ENCODE results near the gene PLEK2. TPM values are rescaled to one million over a fixed set of nuclear protein-coding genes. Genes with fewer than 3 reads are reported as not detected.
A peak's percentile ranks its signal among the peaks of the same experiment; 100 is the strongest.

PLEK2 gene
- total and polyA plus RNA-seq, 2 donors (not counting 3 experiments of a cell fraction or from before 2014, with no cell fraction given), result 1.4 to 3.8 TPM

- Histone ChIP-seq H2AFZ (ENCODE audit: low read depth, low read length) (peak overlapping the region; percentile 32), H4K20me1 (replicated peaks; ENCODE audit: control insufficient read depth, extremely low read depth, insufficient read depth, low read length) (no peaks in the 10 kb centered on the region), H3K36me3 (ENCODE audit: control insufficient read depth in 2 of 2, extremely low read depth in 1 of 2, insufficient read depth in 2 of 2, low read length in 2 of 2) (no peaks in the 10 kb centered on the region), H3K9ac (replicated peaks; ENCODE audit: extremely low read depth, insufficient read depth, low read length) (no peak overlapping the region), H3K4me3 (replicated peaks in 1 of 3; ENCODE audit: insufficient read depth in 1 of 3, low read depth in 1 of 3, low read length in 3 of 3) (no peak overlapping the region), H3K9me1 (replicated peaks; ENCODE audit: control insufficient read depth, extremely low read depth, insufficient read depth, low read length) (no peaks in the 10 kb centered on the region), H3K4me1 (ENCODE audit: control insufficient read depth, extremely low read depth, insufficient read depth, low read length) (peaks cover 27% of the 10 kb centered on the region), H3K9me3 (replicated peaks; ENCODE audit: control insufficient read depth, insufficient read depth, low read length) (no peaks in the 10 kb centered on the region), H3K4me2 (ENCODE audit: insufficient read depth, low read length) (peak overlapping the region; percentile 66), H3K79me2 (ENCODE audit: control insufficient read depth, insufficient read depth, low read length) (no peaks in the 10 kb centered on the region), H3K27me3 (ENCODE audit: control insufficient read depth in 2 of 2, insufficient read depth in 2 of 2, low read length in 2 of 2) (no peaks in the 10 kb centered on the region), H3K27ac (ENCODE audit: insufficient read depth, low read depth, low read length) (peak overlapping the region; percentile 87)
- ChIA-PET CTCF (interaction anchor here (0.9 to 2.1 kb wide), 6 partner anchors 11 to 157 kb away, joined by 3 to 12 read pairs (median 4); partner anchors contain the start of genes ATP6V1D and EIF2S1), POLR2A (no interaction called here)
- dilution Hi-C loops (cut with MboI; ENCODE audit: extremely low pct_ligation_motif_present, low sequenced_read_pairs), result no loop called here
- DNase-seq (ENCODE audit: low read depth, low spot score), result peak; percentile 87
- FAIRE-seq, result peak; percentile 98
- intact Hi-C loops (cut with micrococcal nuclease), result loop anchor here (1.0 to 2.0 kb wide), 3 partner anchors 18 to 173 kb away; partner anchors contain the start of genes EIF2S1 and PALS1
- TF ChIP-seq MAX (IDR thresholded peaks at IDR 0.05; ENCODE audit: insufficient read depth, insufficient read length) (no peak), POLR2AphosphoS5 (IDR thresholded peaks at IDR 0.05; ENCODE audit: insufficient read depth, low read depth, low read length) (peak; percentile 93), POLR2A (IDR thresholded peaks at IDR 0.05; ENCODE audit: low read depth, low read length) (peak; percentile 52), EZH2 (IDR thresholded peaks at IDR 0.05; ENCODE audit: borderline replicate concordance, low read depth, low read length, severe bottlenecking) (no peak), MYC (IDR thresholded peaks at IDR 0.05; ENCODE audit: low read depth, low read length) (peak; percentile 22), JUN (IDR thresholded peaks at IDR 0.05; ENCODE audit: borderline replicate concordance, insufficient read depth, insufficient read length, low read depth) (peak; percentile 94), FOS (IDR thresholded peaks at IDR 0.05; ENCODE audit: borderline replicate concordance, insufficient read depth, low read length) (peak; percentile 100), GATA2 (IDR thresholded peaks at IDR 0.05; ENCODE audit: insufficient read depth, insufficient read length, low read depth, low read length) (peak; percentile 78)
- TF ChIP-seq, protein P1, sequence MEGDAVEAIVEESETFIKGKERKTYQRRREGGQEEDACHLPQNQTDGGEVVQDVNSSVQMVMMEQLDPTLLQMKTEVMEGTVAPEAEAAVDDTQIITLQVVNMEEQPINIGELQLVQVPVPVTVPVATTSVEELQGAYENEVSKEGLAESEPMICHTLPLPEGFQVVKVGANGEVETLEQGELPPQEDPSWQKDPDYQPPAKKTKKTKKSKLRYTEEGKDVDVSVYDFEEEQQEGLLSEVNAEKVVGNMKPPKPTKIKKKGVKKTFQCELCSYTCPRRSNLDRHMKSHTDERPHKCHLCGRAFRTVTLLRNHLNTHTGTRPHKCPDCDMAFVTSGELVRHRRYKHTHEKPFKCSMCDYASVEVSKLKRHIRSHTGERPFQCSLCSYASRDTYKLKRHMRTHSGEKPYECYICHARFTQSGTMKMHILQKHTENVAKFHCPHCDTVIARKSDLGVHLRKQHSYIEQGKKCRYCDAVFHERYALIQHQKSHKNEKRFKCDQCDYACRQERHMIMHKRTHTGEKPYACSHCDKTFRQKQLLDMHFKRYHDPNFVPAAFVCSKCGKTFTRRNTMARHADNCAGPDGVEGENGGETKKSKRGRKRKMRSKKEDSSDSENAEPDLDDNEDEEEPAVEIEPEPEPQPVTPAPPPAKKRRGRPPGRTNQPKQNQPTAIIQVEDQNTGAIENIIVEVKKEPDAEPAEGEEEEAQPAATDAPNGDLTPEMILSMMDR (IDR thresholded peaks at IDR 0.05; ENCODE audit: extremely low read depth in 1 of 2, insufficient read depth in 1 of 2, low read depth in 1 of 2, low read length in 2 of 2), result no peak
- BruUV-seq (replicated peaks), result TSS peak; percentile 95
Measured at GRCh38 chr14:67413806-67414769, 2.1 kb upstream of the PLEK2 start.
